ENCODE results near the gene PROC. TPM values are rescaled to one million over a fixed set of nuclear protein-coding genes. Genes with fewer than 3 reads are reported as not detected.

Gene PROC
- total RNA-seq, 1 experiment from 2014 or later: 6.4 TPM

GRCh38 chr2:127421116-127421800 is 3.0 kb downstream of the PROC start:
- Mint-ChIP-seq H3K27me3 (ENCODE audit: insufficient read depth, unreplicated experiment) (no peaks in the 10 kb centered on the region), H3K27ac (ENCODE audit: unreplicated experiment) (no peak overlapping the region), H3K4me3 (ENCODE audit: unreplicated experiment) (peak overlapping the region; percentile 28), H3K9me3 (ENCODE audit: unreplicated experiment) (no peaks in the 10 kb centered on the region), H3K36me3 (ENCODE audit: insufficient read depth, unreplicated experiment) (no peaks in the 10 kb centered on the region), H3K4me1 (ENCODE audit: low read depth, unreplicated experiment) (peaks cover 16% of the 10 kb centered on the region)
- no peak for TF ChIP-seq CTCF (IDR thresholded peaks at IDR 0.05; ENCODE audit: insufficient read depth in 1 of 2, low read depth in 1 of 2, low read length in 1 of 2, severe bottlenecking in 1 of 2, unreplicated experiment in 1 of 2)
- ChIA-PET CTCF (no interaction called here), POLR2A (no interaction called here)
- H3K36me3 ChIP-seq (ENCODE audit: control insufficient read depth, insufficient read depth, low read length): no peaks in the 10 kb centered on the region
- H3K9me3 ChIP-seq: no peaks in the 10 kb centered on the region
- BruUV-seq (replicated peaks): no TSS peak
- DNase-seq: no peak
- intact Hi-C loops (cut with micrococcal nuclease; ENCODE audit: unreplicated experiment): loop anchor here (5.0 kb wide), 1 partner anchor 34 kb away; the partner anchor contains the start of gene MAP3K2
- peaks cover 14% of the 10 kb centered on the region; the same call in 1 of the 2 replicates for H3K4me1 ChIP-seq
- no peaks in the 10 kb centered on the region for H3K27me3 ChIP-seq (replicated peaks; ENCODE audit: control insufficient read depth, insufficient read depth, low read length)
- H3K4me3 ChIP-seq (ENCODE audit: low read depth, low read length): no peak overlapping the region

- intact Hi-C loops (cut with micrococcal nuclease; ENCODE audit: unreplicated experiment): loop anchor here (5.0 kb wide), 1 partner anchor 35 kb away; the partner anchor contains the start of gene MAP3K2
- H3K36me3 Mint-ChIP-seq (ENCODE audit: insufficient read depth, unreplicated experiment): no peaks in the 10 kb centered on the region
- H3K27ac Mint-ChIP-seq (ENCODE audit: unreplicated experiment): no peak overlapping the region
- Histone ChIP-seq H3K36me3 (ENCODE audit: control insufficient read depth, insufficient read depth, low read length) (no peaks in the 10 kb centered on the region), H3K9me3 (no peaks in the 10 kb centered on the region), H3K4me1 (peaks cover 7% of the 10 kb centered on the region; the same call in 1 of the 2 replicates), H3K27me3 (replicated peaks; ENCODE audit: control insufficient read depth, insufficient read depth, low read length) (no peaks in the 10 kb centered on the region), H3K4me3 (ENCODE audit: low read depth, low read length) (no peak overlapping the region)
- peaks cover 8% of the 10 kb centered on the region for H3K4me1 Mint-ChIP-seq (ENCODE audit: low read depth, unreplicated experiment)
- POLR2A ChIA-PET: no interaction called here
- no peaks in the 10 kb centered on the region for H3K9me3 Mint-ChIP-seq (ENCODE audit: unreplicated experiment)
- CTCF ChIA-PET: no interaction called here
- no peak for DNase-seq
- H3K27me3 Mint-ChIP-seq (ENCODE audit: insufficient read depth, unreplicated experiment): no peaks in the 10 kb centered on the region
- no TSS peak for BruUV-seq (replicated peaks)
- peak overlapping the region; percentile 71 for H3K4me3 Mint-ChIP-seq (ENCODE audit: unreplicated experiment)
- no peak for TF ChIP-seq CTCF (IDR thresholded peaks at IDR 0.05; ENCODE audit: insufficient read depth in 1 of 2, low read depth in 1 of 2, low read length in 1 of 2, severe bottlenecking in 1 of 2, unreplicated experiment in 1 of 2)
Measured at GRCh38 chr2:127421871-127422558, 3.8 kb downstream of the PROC start.

- H3K4me1 Mint-ChIP-seq (ENCODE audit: low read depth, unreplicated experiment): peaks cover 7% of the 10 kb centered on the region
- TF ChIP-seq CTCF (IDR thresholded peaks at IDR 0.05; ENCODE audit: insufficient read depth in 1 of 2, low read depth in 1 of 2, low read length in 1 of 2, severe bottlenecking in 1 of 2, unreplicated experiment in 1 of 2): no peak
- peak in 1 of 2 experiments; percentile 34 for DNase-seq
- no TSS peak for BruUV-seq (replicated peaks)
- ChIA-PET POLR2A (no interaction called here), CTCF (interaction anchor here (0.5 to 1.1 kb wide), 4 partner anchors 14 to 226 kb away, joined by 3 to 4 read pairs (median 3); no protein-coding TSS in a partner anchor)
- intact Hi-C loops (cut with micrococcal nuclease; ENCODE audit: unreplicated experiment): loop anchor here (1.0 to 5.0 kb wide), 2 partner anchors 32 to 36 kb away; partner anchors contain the start of gene MAP3K2
- H3K27me3 Mint-ChIP-seq (ENCODE audit: insufficient read depth, unreplicated experiment): no peaks in the 10 kb centered on the region
- no peaks in the 10 kb centered on the region for H3K9me3 Mint-ChIP-seq (ENCODE audit: unreplicated experiment)
- H3K27ac Mint-ChIP-seq (ENCODE audit: unreplicated experiment): no peak overlapping the region
- H3K36me3 Mint-ChIP-seq (ENCODE audit: insufficient read depth, unreplicated experiment): no peaks in the 10 kb centered on the region
- H3K4me1 ChIP-seq: peaks cover 7% of the 10 kb centered on the region; the same call in 1 of the 2 replicates
- no peaks in the 10 kb centered on the region for H3K36me3 ChIP-seq (ENCODE audit: control insufficient read depth, insufficient read depth, low read length)
- H3K4me3 ChIP-seq (ENCODE audit: low read depth, low read length): peak overlapping the region; percentile 50
- H3K27me3 ChIP-seq (replicated peaks; ENCODE audit: control insufficient read depth, insufficient read depth, low read length): no peaks in the 10 kb centered on the region
- H3K4me3 Mint-ChIP-seq (ENCODE audit: unreplicated experiment): peak overlapping the region; percentile 71
- no peaks in the 10 kb centered on the region for H3K9me3 ChIP-seq
Measured at GRCh38 chr2:127422559-127423477, 4.6 kb downstream of the PROC start.

Data from Caco-2 (cell line).